Neural progenitor cell (in vitro differentiated cells): ENCODE results near the gene COG5. TPM values are rescaled to one million over a fixed set of nuclear protein-coding genes. Genes with fewer than 3 reads are reported as not detected.

Experiments used
- DNase-seq: peaks from one replicate; pipeline ENCODE4 v3.0.0-alpha.2; 2016; ENCODE audit warnings: low spot score
- H2AFZ ChIP-seq: fragments of 200-600 bp; sonication (generic); replicated peaks from 2 replicates; pipeline ENCODE4 v1.6.1; 2016; ENCODE audit warnings: antibody characterized with exemption
- H3F3A ChIP-seq: fragments of 200-600 bp; sonication (generic); 2 replicates; pipeline ENCODE4 v1.6.1; 2016; ENCODE audit warnings: antibody characterized with exemption, low read depth
- H3K27ac ChIP-seq: fragments of 200-600 bp; sonication (generic); 2 replicates; pipeline ENCODE4 v1.5.1; 2016; ENCODE audit warnings: mild to moderate bottlenecking
- H3K27me3 ChIP-seq: fragments of 200-600 bp; sonication (generic); 2 replicates; pipeline ENCODE4 v1.6.1; 2016; ENCODE audit warnings: mild to moderate bottlenecking, moderate library complexity
- H3K36me3 ChIP-seq: fragments of 200-600 bp; sonication (generic); 2 replicates; pipeline ENCODE4 v1.5.1; 2016
- H3K4me1 ChIP-seq: fragments of 200-600 bp; sonication (generic); 2 replicates; pipeline ENCODE4 v1.6.1; 2016; ENCODE audit warnings: mixed run types
- H3K4me2 ChIP-seq: fragments of 200-600 bp; sonication (generic); 2 replicates; pipeline ENCODE4 v1.6.1; 2016
- H3K4me3 ChIP-seq: fragments of 200-600 bp; sonication (generic); 2 replicates; pipeline ENCODE4 v1.5.1; 2016
- H3K79me2 ChIP-seq: fragments of 200-600 bp; sonication (generic); 2 replicates; pipeline ENCODE4 v1.6.1; 2016; ENCODE audit warnings: low read depth
- H3K9ac ChIP-seq: fragments of 200-600 bp; sonication (generic); 2 replicates; pipeline ENCODE4 v1.6.1; 2016
- H3K9me3 ChIP-seq: fragments of 200-600 bp; sonication (generic); 2 replicates; pipeline ENCODE4 v1.5.1; 2016; ENCODE audit warnings: low read depth
- H4K20me1 ChIP-seq: fragments of 200-600 bp; sonication (generic); 2 replicates; pipeline ENCODE4 v1.6.1; 2016; ENCODE audit warnings: low read depth
- H3K27ac Mint-ChIP-seq: 3 replicates; pipeline ENCODE4 v1.8.0; 2021; ENCODE audit warnings: mixed read lengths
- H3K27me3 Mint-ChIP-seq: 2 replicates; pipeline ENCODE4 v1.8.0; 2022; ENCODE audit warnings: low read depth, mild to moderate bottlenecking, inconsistent platforms, moderate library complexity, mixed read lengths; ENCODE audit not compliant: insufficient read depth
- H3K36me3 Mint-ChIP-seq: 3 replicates; pipeline ENCODE4 v1.8.0; 2021; ENCODE audit warnings: mixed read lengths
- H3K4me1 Mint-ChIP-seq: 3 replicates; pipeline ENCODE4 v1.8.0; 2021; ENCODE audit warnings: mixed read lengths
- H3K4me3 Mint-ChIP-seq: 3 replicates; pipeline ENCODE4 v1.8.0; 2021; ENCODE audit warnings: mild to moderate bottlenecking, moderate library complexity, mixed read lengths
- H3K9me3 Mint-ChIP-seq: 3 replicates; pipeline ENCODE4 v1.8.0; 2020; ENCODE audit warnings: mixed read lengths
- CTCF ChIP-seq: fragments of 200-600 bp; sonication (generic); IDR thresholded peaks from 2 replicates; pipeline ENCODE4 v1.5.1; 2017; ENCODE audit warnings: antibody characterized with exemption, mild to moderate bottlenecking
- EZH2 ChIP-seq: fragments of 200-600 bp; sonication (generic); IDR thresholded peaks from 2 replicates; pipeline ENCODE4 v1.6.1; 2017; ENCODE audit warnings: antibody characterized with exemption, mild to moderate bottlenecking, moderate library complexity
- EZH2phosphoT487 ChIP-seq: fragments of 200-600 bp; sonication (generic); IDR thresholded peaks from 2 replicates; pipeline ENCODE4 v1.6.1; 2017; ENCODE audit warnings: antibody characterized with exemption
- total RNA-seq: library from RNA; depleted of rRNA; stranded (reverse); fragments of >200 nt; gene quantifications from 2 replicates; pipeline ENCODE4 v1.2.3, GENCODE V29; 2015; ENCODE audit warnings: low replicate concordance

Gene COG5
- total RNA-seq, 1 donor from 2014 or later: 90.5 TPM

- no peak overlapping the region for H3K4me3 ChIP-seq
- H3K4me1 Mint-ChIP-seq: no peaks in the 10 kb centered on the region
- H3K27me3 ChIP-seq: no peaks in the 10 kb centered on the region
- peaks cover 13% of the 10 kb centered on the region for H3K36me3 Mint-ChIP-seq
- H3K27ac ChIP-seq: no peak overlapping the region
- H3K4me2 ChIP-seq: no peak overlapping the region
- no peaks in the 10 kb centered on the region for H3K36me3 ChIP-seq
- H3K9me3 ChIP-seq: no peaks in the 10 kb centered on the region
- H3K79me2 ChIP-seq: no peaks in the 10 kb centered on the region
- H2AFZ ChIP-seq: no peak overlapping the region
- no peak for DNase-seq
- H3F3A ChIP-seq: peaks cover 14% of the 10 kb centered on the region
- no peaks in the 10 kb centered on the region for H3K9me3 Mint-ChIP-seq
- H3K9ac ChIP-seq: no peak overlapping the region
- no peaks in the 10 kb centered on the region for H3K4me1 ChIP-seq
- H3K4me3 Mint-ChIP-seq: no peak overlapping the region
- H4K20me1 ChIP-seq: no peaks in the 10 kb centered on the region
- no peak overlapping the region for H3K27ac Mint-ChIP-seq
- TF ChIP-seq CTCF: no peak
- TF ChIP-seq EZH2: no peak
- no peak for TF ChIP-seq EZH2phosphoT487
- no peaks in the 10 kb centered on the region for H3K27me3 Mint-ChIP-seq
Measured at GRCh38 chr7:107596881-107597581, 33.3 kb upstream of the COG5 start.

GRCh38 chr7:107594961-107595737 lies 31.4 kb upstream of the COG5 start:
- Mint-ChIP-seq H3K4me3 (no peak overlapping the region), H3K27ac (no peak overlapping the region), H3K4me1 (no peaks in the 10 kb centered on the region), H3K36me3 (peaks cover 13% of the 10 kb centered on the region), H3K9me3 (no peaks in the 10 kb centered on the region), H3K27me3 (no peaks in the 10 kb centered on the region)
- Histone ChIP-seq H3F3A (peaks cover 13% of the 10 kb centered on the region), H3K9me3 (no peaks in the 10 kb centered on the region), H4K20me1 (no peaks in the 10 kb centered on the region), H3K4me2 (no peak overlapping the region), H3K27ac (no peak overlapping the region), H3K9ac (no peak overlapping the region), H3K4me1 (no peaks in the 10 kb centered on the region), H3K27me3 (no peaks in the 10 kb centered on the region), H3K79me2 (no peaks in the 10 kb centered on the region), H2AFZ (no peak overlapping the region), H3K36me3 (no peaks in the 10 kb centered on the region), H3K4me3 (no peak overlapping the region)
- DNase-seq: no peak
- TF ChIP-seq CTCF (no peak), EZH2phosphoT487 (no peak), EZH2 (no peak)

- Mint-ChIP-seq H3K4me1 (no peaks in the 10 kb centered on the region), H3K36me3 (peaks cover 18% of the 10 kb centered on the region), H3K4me3 (no peak overlapping the region), H3K27me3 (no peaks in the 10 kb centered on the region), H3K9me3 (peaks cover 5% of the 10 kb centered on the region), H3K27ac (no peak overlapping the region)
- peaks cover 3% of the 10 kb centered on the region for H3F3A ChIP-seq
- no peaks in the 10 kb centered on the region for H3K79me2 ChIP-seq
- H3K4me2 ChIP-seq: no peak overlapping the region
- H4K20me1 ChIP-seq: no peaks in the 10 kb centered on the region
- no peaks in the 10 kb centered on the region for H3K4me1 ChIP-seq
- no peak overlapping the region for H3K27ac ChIP-seq
- H3K9me3 ChIP-seq: no peaks in the 10 kb centered on the region
- no peak overlapping the region for H2AFZ ChIP-seq
- H3K27me3 ChIP-seq: no peaks in the 10 kb centered on the region
- H3K36me3 ChIP-seq: no peaks in the 10 kb centered on the region
- H3K4me3 ChIP-seq: no peak overlapping the region
- TF ChIP-seq CTCF: no peak
- TF ChIP-seq EZH2: no peak
- no peak for TF ChIP-seq EZH2phosphoT487
- no peak for DNase-seq
- no peak overlapping the region for H3K9ac ChIP-seq
Measured at GRCh38 chr7:107593025-107593410, 29.3 kb upstream of the COG5 start.
